ENCODE results near the gene FAM227A. TPM values are rescaled to one million over a fixed set of nuclear protein-coding genes. Genes with fewer than 3 reads are reported as not detected.
A peak's percentile ranks its signal among the peaks of the same experiment; 100 is the strongest.

The FAM227A gene
- total RNA-seq, 1 donor from 2014 or later: 10.3 TPM

- peaks cover 8% of the 10 kb centered on the region for H3K27me3 Mint-ChIP-seq (ENCODE audit: low read depth)
- H3K36me3 Mint-ChIP-seq: no peaks in the 10 kb centered on the region
- H3K9me3 Mint-ChIP-seq: no peaks in the 10 kb centered on the region
- peaks cover 16% of the 10 kb centered on the region for H3K4me1 Mint-ChIP-seq
- DNase-seq (ENCODE audit: low spot score in 2 of 2, unreplicated experiment in 2 of 2): peak in 1 of 2 experiments; percentile 42
- TF ChIP-seq, protein P1, sequence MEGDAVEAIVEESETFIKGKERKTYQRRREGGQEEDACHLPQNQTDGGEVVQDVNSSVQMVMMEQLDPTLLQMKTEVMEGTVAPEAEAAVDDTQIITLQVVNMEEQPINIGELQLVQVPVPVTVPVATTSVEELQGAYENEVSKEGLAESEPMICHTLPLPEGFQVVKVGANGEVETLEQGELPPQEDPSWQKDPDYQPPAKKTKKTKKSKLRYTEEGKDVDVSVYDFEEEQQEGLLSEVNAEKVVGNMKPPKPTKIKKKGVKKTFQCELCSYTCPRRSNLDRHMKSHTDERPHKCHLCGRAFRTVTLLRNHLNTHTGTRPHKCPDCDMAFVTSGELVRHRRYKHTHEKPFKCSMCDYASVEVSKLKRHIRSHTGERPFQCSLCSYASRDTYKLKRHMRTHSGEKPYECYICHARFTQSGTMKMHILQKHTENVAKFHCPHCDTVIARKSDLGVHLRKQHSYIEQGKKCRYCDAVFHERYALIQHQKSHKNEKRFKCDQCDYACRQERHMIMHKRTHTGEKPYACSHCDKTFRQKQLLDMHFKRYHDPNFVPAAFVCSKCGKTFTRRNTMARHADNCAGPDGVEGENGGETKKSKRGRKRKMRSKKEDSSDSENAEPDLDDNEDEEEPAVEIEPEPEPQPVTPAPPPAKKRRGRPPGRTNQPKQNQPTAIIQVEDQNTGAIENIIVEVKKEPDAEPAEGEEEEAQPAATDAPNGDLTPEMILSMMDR (IDR thresholded peaks at IDR 0.05; ENCODE audit: unreplicated experiment): peak; percentile 47
- no peak overlapping the region for H3K4me3 Mint-ChIP-seq
- no peak overlapping the region for H3K27ac Mint-ChIP-seq
Measured at GRCh38 chr22:38572065-38572464, 84.1 kb downstream of the FAM227A start.

DNA sequence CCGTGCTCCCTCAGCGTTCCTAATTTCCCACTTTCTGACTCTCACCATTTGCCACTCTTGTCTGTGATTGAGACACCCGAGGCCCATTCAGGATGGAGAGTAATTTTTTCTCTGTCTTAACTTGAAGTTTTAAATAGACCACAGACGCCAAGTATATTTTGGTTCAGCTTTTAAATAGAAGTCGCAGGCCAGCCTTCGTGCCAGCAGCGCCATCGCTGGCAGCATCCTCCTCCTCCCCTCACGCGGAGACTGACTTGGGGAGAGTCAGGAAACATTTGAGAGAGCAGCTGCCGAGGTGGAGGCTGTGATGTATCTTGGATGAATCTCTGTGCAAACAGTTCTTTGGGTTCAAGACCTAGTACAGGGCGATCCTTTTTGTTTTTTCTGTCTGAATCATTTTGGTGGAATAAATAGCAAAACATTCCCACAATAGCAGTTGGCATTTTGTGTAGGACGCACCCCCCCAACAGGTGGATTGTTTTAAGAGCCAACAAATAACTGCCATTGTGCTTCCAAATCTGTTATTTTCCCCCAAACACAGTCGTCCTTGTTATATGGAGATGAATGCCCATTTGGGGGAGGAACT is 85.3 kb downstream of the FAM227A start:
- Mint-ChIP-seq H3K27ac (peak overlapping the region; percentile 81), H3K4me1 (peaks cover 16% of the 10 kb centered on the region), H3K27me3 (ENCODE audit: low read depth) (peaks cover 8% of the 10 kb centered on the region), H3K9me3 (no peaks in the 10 kb centered on the region), H3K4me3 (peak overlapping the region; percentile 76), H3K36me3 (no peaks in the 10 kb centered on the region)
- peak in 1 of 2 experiments; percentile 39 for DNase-seq (ENCODE audit: low spot score in 2 of 2, unreplicated experiment in 2 of 2)
- TF ChIP-seq, protein P1 (IDR thresholded peaks at IDR 0.05; ENCODE audit: unreplicated experiment): no peak

- DNase-seq (ENCODE audit: low spot score in 2 of 2, unreplicated experiment in 2 of 2): peak; percentile 88 to 95
- H3K4me3 Mint-ChIP-seq: peak within 1 kb of the TSS; percentile 76
- peaks cover 16% of the 10 kb centered on the region for H3K4me1 Mint-ChIP-seq
- peak within 1 kb of the TSS; percentile 81 for H3K27ac Mint-ChIP-seq
- no peaks in the 10 kb centered on the region for H3K9me3 Mint-ChIP-seq
- TF ChIP-seq, protein P1 (IDR thresholded peaks at IDR 0.05; ENCODE audit: unreplicated experiment): no peak
- peaks cover 8% of the 10 kb centered on the region for H3K27me3 Mint-ChIP-seq (ENCODE audit: low read depth)
- H3K36me3 Mint-ChIP-seq: no peaks in the 10 kb centered on the region
Measured at GRCh38 chr22:38569972-38570778, 86.0 kb downstream of the FAM227A start, which contains the start of gene DMC1. TSS of gene DMC1 (minus strand) at chr22:38570183. CDS start at chr22:38568256, 1,927 bp downstream.

DNA sequence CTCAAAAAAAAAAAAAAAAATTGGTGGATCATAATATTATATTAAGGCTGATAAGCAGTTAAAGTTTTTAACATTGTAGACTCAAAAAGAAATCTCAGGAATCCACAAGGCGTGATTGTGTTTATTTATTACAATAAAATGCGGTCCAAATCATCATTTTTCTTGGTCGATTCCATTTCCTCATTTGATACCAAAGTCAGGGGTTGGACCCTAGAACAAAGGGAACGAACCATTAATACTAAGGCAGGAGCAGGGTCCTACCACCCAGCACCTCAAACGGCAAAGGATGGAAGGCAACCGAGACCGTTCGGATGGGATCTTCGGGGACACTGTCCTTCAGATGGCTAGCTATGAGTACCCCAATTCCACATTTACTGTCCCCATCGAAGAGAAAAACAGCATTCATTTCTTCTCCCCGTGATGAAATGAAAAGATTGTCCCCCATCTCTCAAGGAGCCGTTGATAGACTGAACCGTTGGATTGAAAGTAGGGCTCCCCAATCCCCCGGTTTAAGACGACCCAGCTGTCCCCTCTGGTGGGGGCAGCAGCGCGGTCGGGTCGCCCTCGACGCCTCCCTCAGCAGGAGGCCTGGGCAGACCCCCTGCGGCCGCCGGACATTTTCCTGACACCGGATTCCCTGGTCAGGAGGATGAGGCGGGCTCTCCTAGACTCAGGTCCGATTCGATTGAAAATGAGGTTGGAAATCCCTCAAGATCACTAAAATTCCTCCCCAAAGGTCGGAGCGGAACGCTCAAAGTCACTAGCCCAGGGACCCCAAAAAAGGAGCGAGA is 86.8 kb downstream of the FAM227A start:
- H3K4me3 Mint-ChIP-seq: peak overlapping the region; percentile 76
- peaks cover 8% of the 10 kb centered on the region for H3K27me3 Mint-ChIP-seq (ENCODE audit: low read depth)
- H3K27ac Mint-ChIP-seq: peak overlapping the region; percentile 47
- no peaks in the 10 kb centered on the region for H3K36me3 Mint-ChIP-seq
- DNase-seq (ENCODE audit: low spot score in 2 of 2, unreplicated experiment in 2 of 2): peak in 1 of 2 experiments; percentile 39
- H3K9me3 Mint-ChIP-seq: no peaks in the 10 kb centered on the region
- TF ChIP-seq, protein P1 (IDR thresholded peaks at IDR 0.05; ENCODE audit: unreplicated experiment): no peak
- H3K4me1 Mint-ChIP-seq: peaks cover 16% of the 10 kb centered on the region

- H3K27me3 Mint-ChIP-seq (ENCODE audit: low read depth): peaks cover 5% of the 10 kb centered on the region
- TF ChIP-seq, protein P1 (IDR thresholded peaks at IDR 0.05; ENCODE audit: unreplicated experiment): no peak
- peaks cover 16% of the 10 kb centered on the region for H3K4me1 Mint-ChIP-seq
- no peak for DNase-seq (ENCODE audit: low spot score in 2 of 2, unreplicated experiment in 2 of 2)
- no peaks in the 10 kb centered on the region for H3K9me3 Mint-ChIP-seq
- no peak overlapping the region for H3K4me3 Mint-ChIP-seq
- H3K27ac Mint-ChIP-seq: peak overlapping the region; percentile 5
- no peaks in the 10 kb centered on the region for H3K36me3 Mint-ChIP-seq
Measured at GRCh38 chr22:38567531-38568285, 88.5 kb downstream of the FAM227A start.
